GM19238 (cell line): ENCODE results near the gene LRRC8C.

Experiments used
- DNase-seq: peaks from one replicate; pipeline ENCODE4 v3.0.0; 2011; ENCODE audit warnings: low spot score; ENCODE audit not compliant: insufficient read length

LRRC8C gene

GRCh38 chr1:89633248-89633799 lies 404 bp downstream of the LRRC8C start:
- peak; percentile 55 for DNase-seq

- no peak for DNase-seq
These were observed 1.1 kb downstream of the LRRC8C start for GRCh38 chr1:89633800-89634625.

DNA sequence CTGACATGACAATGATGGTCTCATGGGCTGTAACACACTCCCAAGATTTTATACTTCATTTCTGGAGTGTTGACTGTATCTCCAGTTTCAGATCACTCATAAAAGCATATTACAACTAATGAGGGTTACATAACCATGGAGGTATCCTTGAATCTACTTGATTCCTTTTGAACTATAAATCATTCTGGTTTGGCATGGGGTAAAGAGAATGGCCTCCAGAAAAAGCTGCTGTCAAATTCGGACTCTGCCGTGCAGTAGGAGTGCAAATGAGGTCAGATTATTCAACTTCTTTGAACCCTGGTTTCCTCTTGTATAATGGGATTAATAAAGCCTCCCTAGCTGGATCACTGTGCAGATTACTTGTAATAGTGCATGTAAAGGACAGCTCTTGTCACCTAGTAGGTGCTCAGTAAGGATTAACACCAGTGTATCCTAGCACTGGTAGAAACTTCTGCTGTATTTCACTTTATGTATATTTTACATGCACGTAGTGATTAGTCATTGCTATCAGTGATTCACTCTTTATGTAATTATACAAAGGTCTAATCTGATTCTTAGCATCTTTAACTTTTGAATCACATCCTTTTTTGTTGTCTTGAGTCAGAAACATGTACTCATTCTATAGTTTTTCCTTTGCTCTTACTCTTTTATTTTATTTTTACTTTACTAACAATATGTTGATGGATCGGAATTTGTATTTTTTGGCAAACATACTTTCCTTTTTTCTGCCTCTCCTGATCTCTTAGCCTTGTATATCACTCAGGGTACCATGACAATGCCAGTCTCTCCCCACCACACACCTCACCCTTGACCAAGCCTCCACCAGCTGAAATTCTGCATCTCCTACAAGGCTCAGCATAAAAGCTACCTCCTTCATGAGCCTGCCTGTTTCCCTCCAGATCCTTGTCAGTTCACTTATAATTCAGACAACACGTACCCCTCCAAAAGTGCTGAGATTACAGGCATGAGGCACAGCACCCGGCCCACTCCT lies 3.2 kb downstream of the LRRC8C start:
- DNase-seq: no peak

DNA sequence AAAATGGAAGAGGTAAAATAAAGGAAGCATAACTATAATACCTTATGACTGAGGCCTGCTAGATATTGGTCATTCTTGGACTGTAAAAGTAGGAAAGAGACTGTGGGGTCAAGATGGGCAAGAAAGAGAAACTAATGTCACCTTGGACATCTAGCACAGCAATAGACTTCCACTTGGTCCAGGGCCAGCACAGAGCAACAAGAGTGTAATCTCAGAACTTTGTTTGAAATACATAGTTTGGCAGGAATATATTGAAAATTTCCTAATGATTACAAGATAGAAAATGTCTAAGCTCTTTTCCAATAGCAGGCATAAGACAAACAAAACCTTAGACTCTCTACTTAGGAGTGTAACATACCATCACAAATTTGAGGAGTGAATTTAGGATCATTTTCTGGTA lies 4.6 kb downstream of the LRRC8C start:
- no peak for DNase-seq

DNA sequence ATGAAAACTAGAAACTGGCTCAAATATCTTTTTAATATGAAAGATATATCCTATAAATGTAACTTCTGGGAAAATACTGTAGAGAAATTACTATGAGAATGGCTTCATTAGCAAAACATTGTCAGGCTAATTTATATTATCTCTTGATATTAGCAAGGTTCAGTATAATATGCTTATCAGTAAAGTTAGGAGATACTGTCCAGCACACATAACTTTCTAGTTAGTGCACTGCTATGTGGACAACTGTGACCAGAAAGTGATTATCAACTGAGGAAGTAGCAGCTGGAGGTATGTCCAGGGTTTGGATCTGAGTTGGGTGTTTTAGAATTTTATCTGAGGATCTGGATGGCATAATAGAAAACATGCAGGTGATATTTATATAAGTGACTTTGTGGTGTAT lies 7.5 kb downstream of the LRRC8C start:
- no peak for DNase-seq

GRCh38 chr1:89641781-89642180 lies 8.9 kb downstream of the LRRC8C start:
- DNase-seq: no peak

DNA sequence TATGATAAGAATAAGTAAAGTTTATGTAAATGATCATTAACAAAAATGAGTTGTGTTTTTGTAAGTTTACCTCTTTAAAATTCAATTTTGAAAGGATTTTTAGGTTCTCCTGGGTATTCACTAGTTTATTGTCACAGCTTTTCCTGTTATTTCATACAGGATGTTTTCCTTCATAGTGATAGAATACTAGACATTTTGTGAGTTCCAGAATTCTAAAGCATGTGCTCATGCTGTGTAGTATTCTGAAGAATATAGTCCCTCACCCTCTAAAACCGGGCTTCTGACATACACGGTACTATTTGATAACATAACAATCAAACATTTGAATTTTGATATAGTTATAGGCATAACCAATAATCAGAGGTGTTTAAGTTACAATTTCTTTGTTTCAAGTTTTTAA lies 10.7 kb downstream of the LRRC8C start:
- no peak for DNase-seq

DNA sequence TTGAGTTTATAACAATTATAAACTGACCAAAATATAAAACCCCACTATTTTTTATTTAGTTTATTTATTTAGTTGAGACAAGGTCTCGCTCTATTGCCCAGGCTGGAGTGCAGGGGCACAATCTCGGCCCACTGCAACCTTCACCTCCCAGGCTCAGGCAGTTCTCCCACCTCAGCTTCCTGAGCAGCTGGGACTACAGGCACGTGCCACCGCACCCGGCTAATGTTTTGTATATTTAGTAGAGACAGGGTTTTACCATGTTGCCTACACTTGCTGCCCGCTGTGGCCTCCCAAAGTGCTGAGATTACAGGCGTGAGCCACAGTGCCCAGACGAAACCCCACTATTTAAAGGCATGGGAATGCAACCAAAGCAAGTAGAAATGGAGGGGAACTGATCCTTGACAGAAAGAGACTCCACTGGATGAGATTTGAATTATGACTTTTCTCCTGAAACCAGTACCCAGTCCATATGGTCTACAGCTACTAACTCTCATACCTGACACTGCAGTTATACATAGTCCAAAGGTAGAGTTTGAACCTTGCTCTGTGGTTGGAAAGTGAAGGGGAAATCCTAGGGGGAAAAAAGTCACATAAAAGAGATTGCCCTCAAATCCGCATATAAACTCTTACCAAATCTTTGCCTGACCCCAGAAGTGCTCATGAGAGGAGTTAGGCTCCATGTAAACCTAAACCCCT lies 11.3 kb downstream of the LRRC8C start:
- no peak for DNase-seq

DNA sequence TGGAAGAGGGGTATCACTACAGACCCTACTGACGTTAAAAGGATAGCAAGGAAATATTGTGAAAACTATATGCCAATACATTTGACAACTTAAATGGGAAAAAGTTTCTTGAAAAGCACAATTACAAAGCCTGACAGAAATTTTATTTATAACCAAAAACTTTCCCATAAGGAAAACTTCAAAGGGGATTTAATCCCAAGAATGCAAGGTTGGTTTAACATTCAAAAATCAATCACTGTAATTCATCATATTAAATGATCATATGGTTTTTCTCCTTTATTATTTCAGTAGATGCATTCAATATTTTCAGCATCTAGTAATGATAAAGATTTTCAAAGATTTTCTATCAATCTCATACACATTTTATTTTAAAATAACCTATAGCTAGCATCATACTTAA lies 13.3 kb downstream of the LRRC8C start:
- no peak for DNase-seq

DNA sequence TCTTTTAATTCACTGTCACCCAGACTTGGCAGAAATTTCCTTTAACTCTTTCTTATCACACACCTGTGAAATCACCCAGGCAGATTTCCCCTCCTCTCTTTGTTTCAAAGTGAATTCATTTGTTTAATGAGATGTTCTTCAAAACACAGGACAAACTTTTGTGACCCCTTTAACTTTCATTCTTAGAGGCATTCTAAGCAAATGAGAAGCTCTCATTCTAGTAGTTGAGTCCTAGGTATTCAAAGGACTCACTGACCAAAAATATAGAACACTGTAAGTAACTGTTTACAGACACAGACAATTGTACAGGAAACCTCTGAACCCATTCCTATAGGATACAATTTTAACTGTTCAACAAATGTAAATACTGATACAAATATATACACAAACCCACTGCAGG lies 16.9 kb downstream of the LRRC8C start:
- no peak for DNase-seq

DNA sequence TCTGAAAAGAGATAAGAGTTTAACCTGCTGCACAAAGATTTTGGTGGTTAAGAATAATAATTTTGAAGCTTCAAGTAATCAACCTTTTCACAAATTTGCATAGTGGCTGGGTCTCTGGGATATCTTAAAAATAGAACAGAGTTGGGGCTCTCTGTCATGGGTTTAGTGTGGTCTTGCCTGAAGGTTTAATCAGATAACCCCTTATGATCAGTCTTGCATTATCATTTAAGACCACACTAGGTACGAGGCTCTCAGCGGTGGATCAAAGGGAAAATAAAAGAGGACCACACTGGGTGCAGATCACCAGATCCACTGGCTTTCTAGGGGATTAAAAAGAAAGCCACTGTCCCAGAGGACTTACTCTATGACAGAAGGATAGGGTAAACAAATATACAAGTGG lies 19.5 kb downstream of the LRRC8C start:
- no peak for DNase-seq

DNA sequence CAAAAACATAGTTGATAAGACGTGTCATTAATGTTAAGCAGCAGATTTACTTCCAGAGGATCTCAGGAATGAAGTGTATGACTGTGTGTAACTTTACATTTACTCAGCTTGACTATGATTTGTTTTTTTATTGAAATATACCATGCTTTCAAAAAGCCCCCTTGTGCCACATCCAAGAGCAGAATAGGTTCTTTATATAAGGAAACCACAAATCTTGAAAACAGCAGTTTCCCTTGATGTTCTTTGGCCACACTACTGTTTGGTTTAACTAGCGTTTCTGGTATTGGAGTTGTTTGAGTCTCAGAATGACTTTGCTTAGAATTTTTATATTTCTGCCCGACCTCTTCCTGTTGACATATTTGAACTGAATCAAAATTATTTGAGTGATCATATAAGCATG lies 25.0 kb downstream of the LRRC8C start:
- DNase-seq: no peak

GRCh38 chr1:89659322-89660081 lies 26.6 kb downstream of the LRRC8C start:
- no peak for DNase-seq

DNA sequence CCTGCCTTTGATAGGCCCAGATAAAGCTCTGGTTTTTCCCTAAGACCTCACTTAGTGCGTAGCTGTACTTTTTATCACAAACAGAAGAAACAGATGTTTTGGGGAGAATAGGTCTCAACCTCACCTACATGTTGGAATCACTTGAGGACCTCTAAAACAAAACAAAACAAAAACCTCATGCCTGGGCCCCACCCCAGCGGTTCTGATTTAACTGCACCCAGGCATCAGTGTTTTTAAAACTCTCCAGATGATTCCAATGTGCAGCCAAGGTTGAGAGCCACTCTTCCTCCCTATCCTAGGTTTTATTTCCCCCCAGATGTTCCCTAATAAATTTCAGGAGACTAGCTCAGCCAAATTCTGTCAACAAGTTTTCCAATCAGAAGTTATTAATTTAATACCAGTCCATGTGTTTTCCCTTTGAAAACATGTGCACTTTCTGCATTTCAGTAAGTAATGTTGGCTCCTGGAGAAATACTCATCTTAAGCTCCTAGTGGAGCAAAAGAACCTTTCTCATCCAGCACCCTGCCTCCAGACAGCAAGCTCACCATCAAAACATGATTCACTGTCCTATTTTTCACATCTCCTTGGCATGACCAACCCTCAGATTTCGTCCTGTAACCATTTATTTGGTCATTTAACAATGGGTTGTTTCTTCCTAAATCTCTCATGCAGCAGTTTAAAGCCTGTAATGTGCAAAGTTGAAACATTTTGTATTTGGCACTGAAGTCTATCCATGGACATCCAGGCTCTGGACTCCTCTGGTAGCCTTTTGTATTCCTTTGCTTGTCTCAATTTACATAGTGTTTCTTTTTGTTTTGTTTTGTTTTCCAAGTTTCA lies 27.5 kb downstream of the LRRC8C start:
- DNase-seq: no peak

GRCh38 chr1:89665941-89666340 lies 33.0 kb downstream of the LRRC8C start:
- DNase-seq: no peak

DNA sequence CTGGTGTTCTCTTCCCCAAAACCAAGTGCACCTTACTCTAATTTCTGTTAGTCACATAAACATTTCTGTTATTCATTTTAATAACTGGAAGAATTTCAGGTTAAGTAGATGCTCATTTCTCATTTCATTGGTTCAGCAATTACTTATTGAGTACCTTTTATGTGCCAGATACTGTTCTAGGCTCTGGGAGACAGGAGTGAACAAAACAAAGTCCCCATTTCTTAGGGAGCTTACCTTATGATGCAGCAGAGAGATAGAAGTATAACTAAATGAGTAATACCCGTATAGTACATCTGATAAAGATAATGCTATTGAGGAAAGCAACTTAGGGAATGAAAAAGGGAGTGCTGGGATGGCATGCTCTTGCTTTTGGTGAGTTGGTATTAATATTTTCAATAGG lies 33.7 kb downstream of the LRRC8C start:
- DNase-seq: no peak

- no peak for DNase-seq
These were observed 34.8 kb downstream of the LRRC8C start for GRCh38 chr1:89667691-89668090.

- no peak for DNase-seq
These were observed 36.0 kb downstream of the LRRC8C start for GRCh38 chr1:89668961-89669360.

GRCh38 chr1:89669441-89669840 lies 36.5 kb downstream of the LRRC8C start:
- no peak for DNase-seq

- peak; percentile 9 for DNase-seq
These were observed 37.2 kb downstream of the LRRC8C start for GRCh38 chr1:89670163-89670562.
